GM12875 (cell line): ENCODE data around the gene ADAMTSL1.

Experiments used
- H3K4me3 ChIP-seq: one replicate; pipeline ENCODE4 v1.5.1; 2011; ENCODE audit warnings: low read depth, low read length, control low read depth
- TF ChIP-seq, protein P1 (sequence below): IDR thresholded peaks from 2 replicates; pipeline ENCODE4 v1.5.1; 2011; ENCODE audit warnings: low read depth, mild to moderate bottlenecking, control low read depth, inconsistent platforms, low read length, moderate library complexity, borderline replicate concordance; ENCODE audit not compliant: insufficient read depth

Gene ADAMTSL1

DNA sequence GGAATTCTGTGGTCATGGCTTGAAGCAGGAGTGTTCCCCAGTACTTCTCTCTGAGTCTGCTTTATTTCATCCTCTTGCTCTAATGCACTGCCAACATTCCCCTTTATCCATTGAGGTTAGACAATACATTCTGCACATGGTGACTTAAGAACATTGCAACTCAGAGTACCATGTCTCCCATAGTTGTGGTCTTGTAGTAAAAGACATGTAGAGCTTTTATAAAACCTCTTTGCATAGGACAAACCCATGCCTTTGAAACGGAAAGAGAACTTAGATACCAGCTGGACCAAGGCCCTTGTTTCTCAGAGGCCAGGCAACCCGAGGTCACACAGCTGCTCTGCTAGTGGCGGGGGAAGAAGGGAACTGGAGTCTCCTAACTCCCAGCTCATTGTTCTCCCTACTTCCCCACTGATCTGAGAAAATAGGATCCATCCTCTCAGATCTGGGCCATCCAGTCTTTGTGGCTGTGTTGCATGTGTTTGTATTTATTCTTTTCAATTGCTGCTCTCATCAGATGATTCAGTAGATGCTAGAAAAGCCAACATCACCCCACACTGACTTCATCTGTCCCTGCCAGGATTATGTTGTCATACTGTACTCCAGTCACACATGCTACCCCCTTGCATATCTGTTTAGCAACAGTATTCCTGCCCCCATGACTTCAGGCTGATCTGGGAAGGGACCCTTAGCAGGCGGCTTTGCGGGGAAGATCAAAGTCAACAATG, 322.2 kb downstream of the ADAMTSL1 start:
- H3K4me3 ChIP-seq, result no peak overlapping the region
- TF ChIP-seq, protein P1, sequence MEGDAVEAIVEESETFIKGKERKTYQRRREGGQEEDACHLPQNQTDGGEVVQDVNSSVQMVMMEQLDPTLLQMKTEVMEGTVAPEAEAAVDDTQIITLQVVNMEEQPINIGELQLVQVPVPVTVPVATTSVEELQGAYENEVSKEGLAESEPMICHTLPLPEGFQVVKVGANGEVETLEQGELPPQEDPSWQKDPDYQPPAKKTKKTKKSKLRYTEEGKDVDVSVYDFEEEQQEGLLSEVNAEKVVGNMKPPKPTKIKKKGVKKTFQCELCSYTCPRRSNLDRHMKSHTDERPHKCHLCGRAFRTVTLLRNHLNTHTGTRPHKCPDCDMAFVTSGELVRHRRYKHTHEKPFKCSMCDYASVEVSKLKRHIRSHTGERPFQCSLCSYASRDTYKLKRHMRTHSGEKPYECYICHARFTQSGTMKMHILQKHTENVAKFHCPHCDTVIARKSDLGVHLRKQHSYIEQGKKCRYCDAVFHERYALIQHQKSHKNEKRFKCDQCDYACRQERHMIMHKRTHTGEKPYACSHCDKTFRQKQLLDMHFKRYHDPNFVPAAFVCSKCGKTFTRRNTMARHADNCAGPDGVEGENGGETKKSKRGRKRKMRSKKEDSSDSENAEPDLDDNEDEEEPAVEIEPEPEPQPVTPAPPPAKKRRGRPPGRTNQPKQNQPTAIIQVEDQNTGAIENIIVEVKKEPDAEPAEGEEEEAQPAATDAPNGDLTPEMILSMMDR, result no peak

DNA sequence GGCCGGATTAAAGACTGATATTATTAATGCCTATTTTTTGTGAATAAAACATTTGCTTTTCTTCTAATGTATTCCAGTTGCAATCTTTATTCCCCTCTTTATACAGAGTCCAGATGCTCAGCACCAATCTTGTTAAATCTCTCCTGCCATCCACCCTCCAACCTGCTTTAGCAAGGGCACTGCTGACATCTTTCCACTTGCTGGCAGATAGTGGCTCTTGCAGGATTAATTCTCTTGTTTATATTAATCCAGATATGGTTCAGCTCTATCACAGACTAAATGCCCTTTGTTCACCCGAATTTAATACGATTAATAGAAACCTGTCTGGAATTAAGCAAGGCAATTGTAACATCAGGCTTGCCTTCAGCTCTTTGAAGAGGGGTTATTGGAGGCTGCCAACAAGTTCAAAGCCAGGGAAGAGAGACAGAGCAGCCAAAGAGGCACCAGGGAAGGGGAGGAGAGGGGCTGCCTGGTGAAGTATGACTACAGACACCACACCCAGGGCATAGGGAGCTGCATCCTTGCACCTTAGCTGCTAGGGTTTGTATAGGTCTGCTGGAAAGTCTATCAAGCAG, 322.8 kb downstream of the ADAMTSL1 start:
- no peak overlapping the region for H3K4me3 ChIP-seq
- TF ChIP-seq, protein P1, result no peak

DNA sequence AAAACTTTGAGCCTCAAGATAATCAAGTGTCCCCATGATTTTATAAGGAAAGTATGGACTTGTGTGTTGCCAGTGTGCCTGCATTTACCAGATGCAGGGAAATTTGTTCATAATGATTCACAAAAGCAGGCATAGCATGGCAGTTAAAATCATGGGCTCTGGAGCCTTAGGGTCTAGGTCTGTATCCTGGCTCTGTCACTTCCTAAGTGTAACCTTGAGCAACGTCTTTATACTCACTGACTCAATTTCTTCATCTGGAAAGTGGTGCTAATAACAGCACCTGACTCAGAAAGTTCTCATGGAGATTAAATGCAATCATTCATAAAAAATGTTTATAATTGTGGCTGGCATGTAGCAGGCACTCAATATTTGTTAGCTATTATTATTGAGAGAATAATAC, 324.2 kb downstream of the ADAMTSL1 start:
- TF ChIP-seq, protein P1, result no peak
- H3K4me3 ChIP-seq, result no peak overlapping the region

DNA sequence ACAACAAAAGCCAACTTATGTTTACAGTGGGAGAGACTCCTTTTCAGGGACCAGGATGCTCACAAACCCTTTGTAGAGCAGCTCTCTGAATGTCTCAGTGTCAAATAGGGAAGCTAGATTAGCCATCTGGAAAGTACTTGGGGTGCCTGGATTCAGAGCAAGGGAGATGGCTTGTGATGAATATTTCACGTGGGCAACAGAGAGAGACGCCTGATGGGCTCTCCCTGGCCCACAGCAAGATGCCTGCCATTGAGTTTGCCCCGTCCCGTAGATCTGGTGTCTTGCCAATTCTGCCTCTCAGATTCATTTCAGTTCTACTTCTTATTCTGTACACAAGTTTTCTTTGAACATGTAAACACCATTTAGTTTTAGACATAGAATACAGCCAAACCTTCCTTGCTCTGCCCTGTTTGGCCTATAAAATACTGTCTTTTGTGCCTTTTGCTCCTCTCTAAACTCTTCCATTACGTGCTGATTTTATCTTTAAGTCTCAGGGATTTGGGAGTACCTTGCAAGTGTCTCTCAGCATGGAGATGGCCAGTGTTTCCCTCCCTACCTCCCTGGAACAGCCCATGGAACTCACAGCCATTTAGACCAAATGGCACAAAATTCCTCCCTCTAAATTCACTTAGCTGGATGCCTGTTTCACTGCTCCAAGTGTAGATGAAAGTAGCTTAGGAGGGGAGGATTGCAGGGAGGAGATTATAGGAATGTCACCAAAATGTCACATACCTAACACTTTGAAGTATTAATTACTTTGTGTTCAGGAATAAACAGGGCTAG, 324.7 kb downstream of the ADAMTSL1 start:
- TF ChIP-seq, protein P1, result no peak
- no peak overlapping the region for H3K4me3 ChIP-seq

DNA sequence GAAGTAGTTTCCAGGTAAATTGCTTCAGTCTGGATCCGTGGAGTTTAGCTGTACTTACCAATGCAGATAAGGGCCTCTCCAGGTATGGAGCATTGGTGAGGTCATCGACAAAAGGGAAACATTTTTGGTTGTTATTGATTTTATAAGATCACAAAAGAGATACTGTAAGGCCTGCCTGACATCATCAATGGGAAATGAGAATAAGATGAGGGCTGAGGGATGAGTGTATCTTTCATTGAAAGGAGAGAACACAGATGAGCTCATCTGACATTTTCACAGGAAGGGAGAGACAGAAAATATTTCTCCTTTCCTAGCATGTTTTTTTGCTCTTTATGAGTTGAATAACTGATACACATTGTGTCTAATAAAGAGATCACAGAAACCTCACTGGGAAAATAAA, 325.5 kb downstream of the ADAMTSL1 start:
- H3K4me3 ChIP-seq, result no peak overlapping the region
- TF ChIP-seq, protein P1, result no peak

DNA sequence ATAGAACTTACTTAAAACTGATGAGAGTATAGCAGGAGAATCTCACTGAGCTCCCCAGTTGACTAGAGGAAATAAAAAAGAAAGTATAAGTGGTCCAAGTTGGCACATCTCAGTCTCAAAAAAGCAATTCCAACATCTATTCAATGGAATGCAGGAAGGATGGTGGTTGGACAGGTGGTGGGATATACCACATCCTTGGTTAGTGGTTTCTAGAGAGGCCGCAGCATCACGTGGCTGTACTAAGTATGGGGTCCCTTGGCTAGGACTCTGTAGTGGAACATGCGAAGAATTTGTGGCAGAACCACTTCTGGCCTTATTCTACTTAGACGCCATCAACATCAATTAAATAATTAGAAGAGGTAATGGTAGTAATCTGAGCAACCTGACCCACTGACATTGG, 326.6 kb downstream of the ADAMTSL1 start:
- TF ChIP-seq, protein P1, result no peak
- no peak overlapping the region for H3K4me3 ChIP-seq
